ENCODE results near the gene ITM2C. TPM values are rescaled to one million over a fixed set of nuclear protein-coding genes. Genes with fewer than 3 reads are reported as not detected.

The ITM2C gene
- total and polyA plus RNA-seq, 2 experiments from 2014 or later: 241 to 367 TPM

GRCh38 chr2:230825354-230825753 is 39.4 kb upstream of the ITM2C start:
- Histone ChIP-seq H3K79me2 (replicated peaks; ENCODE audit: insufficient read depth) (no peaks in the 10 kb centered on the region), H3K27ac (ENCODE audit: low read depth) (no peak overlapping the region), H4K20me1 (replicated peaks; ENCODE audit: insufficient read depth) (no peaks in the 10 kb centered on the region), H3K4me2 (no peak overlapping the region), H2AFZ (no peak overlapping the region), H3K4me1 (ENCODE audit: insufficient read depth) (peaks cover 4% of the 10 kb centered on the region; the same call in 1 of the 2 replicates), H3K36me3 (ENCODE audit: insufficient read depth) (no peaks in the 10 kb centered on the region), H3K4me3 (no peak overlapping the region), H3F3A (replicated peaks; ENCODE audit: low read depth) (peaks cover 4% of the 10 kb centered on the region; the same call in 1 of the 2 replicates), H3K27me3 (ENCODE audit: insufficient read depth) (peaks cover 22% of the 10 kb centered on the region), H3K9me2 (ENCODE audit: insufficient read depth) (no peaks in the 10 kb centered on the region)
- TF ChIP-seq POLR2AphosphoS5 (IDR thresholded peaks at IDR 0.05; ENCODE audit: low read depth) (no peak), ZNF331 (CRISPR knock-in tag; IDR thresholded peaks at IDR 0.05; ENCODE audit: low read depth) (no peak), STAT1 (IDR thresholded peaks at IDR 0.05; ENCODE audit: unreplicated experiment) (no peak), EZH2 (IDR thresholded peaks at IDR 0.05; ENCODE audit: low read depth, unreplicated experiment) (no peak), ZNF462 (CRISPR knock-in tag; IDR thresholded peaks at IDR 0.05) (no peak), ETS1 (IDR thresholded peaks at IDR 0.05) (no peak), CTCF (conservative IDR thresholded peaks at IDR 0.05; ENCODE audit: low read depth in 2 of 2) (no peak), REST (IDR thresholded peaks at IDR 0.05; ENCODE audit: unreplicated experiment) (no peak), CREB1 (CRISPR knock-in tag; IDR thresholded peaks at IDR 0.05; ENCODE audit: low read depth) (no peak), JUNB (IDR thresholded peaks at IDR 0.05; ENCODE audit: unreplicated experiment) (no peak), NANOG (IDR thresholded peaks at IDR 0.05; ENCODE audit: borderline replicate concordance) (no peak), EZH2phosphoT487 (IDR thresholded peaks at IDR 0.05; ENCODE audit: unreplicated experiment) (no peak), ZNF114 (CRISPR knock-in tag; IDR thresholded peaks at IDR 0.05) (no peak)
- H3K27me3 Mint-ChIP-seq (ENCODE audit: insufficient read depth, low read depth, poor library complexity): peaks cover 17% of the 10 kb centered on the region
- no peak overlapping the region for H3K27ac Mint-ChIP-seq
- DNase-seq (ENCODE audit: low spot score) (no peak), ATAC-seq (no peak)
- no peaks in the 10 kb centered on the region; the same call in 2 of the 3 replicates for H3K9me3 Mint-ChIP-seq
- peaks cover 8% of the 10 kb centered on the region for H3K4me1 Mint-ChIP-seq
- H3K4me3 Mint-ChIP-seq: no peak overlapping the region
- H3K36me3 Mint-ChIP-seq (ENCODE audit: low read depth): no peaks in the 10 kb centered on the region
